LNCAP (cell line): ENCODE data around the gene UBE2G1.

Source experiments
- TF ChIP-seq, protein P1 (sequence below): fragments of 450-650 bp; IDR thresholded peaks from 2 replicates; pipeline ENCODE4 v1.5.1; 2017; ENCODE audit warnings: mild to moderate bottlenecking

UBE2G1 gene

DNA sequence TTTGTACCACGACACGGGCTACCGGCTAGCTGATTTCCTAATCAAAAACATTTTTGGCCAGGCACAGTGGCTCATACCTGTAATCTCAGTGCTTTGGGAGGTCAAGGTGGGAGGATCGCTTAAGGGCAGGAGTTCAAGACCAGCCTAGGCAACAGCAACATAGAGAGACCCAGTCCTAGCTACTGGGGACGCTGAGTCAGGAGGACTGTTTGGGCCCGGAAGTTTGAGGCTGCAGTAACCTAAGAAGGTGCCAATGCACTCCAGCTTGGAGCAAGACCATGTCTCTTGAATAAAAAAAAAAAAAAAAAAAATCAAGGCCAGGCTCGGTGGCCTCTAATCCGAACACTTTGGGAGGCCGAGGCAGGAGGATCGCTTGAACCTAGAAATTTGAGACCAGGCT is 49.8 kb downstream of the UBE2G1 start:
- TF ChIP-seq, protein P1, sequence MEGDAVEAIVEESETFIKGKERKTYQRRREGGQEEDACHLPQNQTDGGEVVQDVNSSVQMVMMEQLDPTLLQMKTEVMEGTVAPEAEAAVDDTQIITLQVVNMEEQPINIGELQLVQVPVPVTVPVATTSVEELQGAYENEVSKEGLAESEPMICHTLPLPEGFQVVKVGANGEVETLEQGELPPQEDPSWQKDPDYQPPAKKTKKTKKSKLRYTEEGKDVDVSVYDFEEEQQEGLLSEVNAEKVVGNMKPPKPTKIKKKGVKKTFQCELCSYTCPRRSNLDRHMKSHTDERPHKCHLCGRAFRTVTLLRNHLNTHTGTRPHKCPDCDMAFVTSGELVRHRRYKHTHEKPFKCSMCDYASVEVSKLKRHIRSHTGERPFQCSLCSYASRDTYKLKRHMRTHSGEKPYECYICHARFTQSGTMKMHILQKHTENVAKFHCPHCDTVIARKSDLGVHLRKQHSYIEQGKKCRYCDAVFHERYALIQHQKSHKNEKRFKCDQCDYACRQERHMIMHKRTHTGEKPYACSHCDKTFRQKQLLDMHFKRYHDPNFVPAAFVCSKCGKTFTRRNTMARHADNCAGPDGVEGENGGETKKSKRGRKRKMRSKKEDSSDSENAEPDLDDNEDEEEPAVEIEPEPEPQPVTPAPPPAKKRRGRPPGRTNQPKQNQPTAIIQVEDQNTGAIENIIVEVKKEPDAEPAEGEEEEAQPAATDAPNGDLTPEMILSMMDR, result no peak

DNA sequence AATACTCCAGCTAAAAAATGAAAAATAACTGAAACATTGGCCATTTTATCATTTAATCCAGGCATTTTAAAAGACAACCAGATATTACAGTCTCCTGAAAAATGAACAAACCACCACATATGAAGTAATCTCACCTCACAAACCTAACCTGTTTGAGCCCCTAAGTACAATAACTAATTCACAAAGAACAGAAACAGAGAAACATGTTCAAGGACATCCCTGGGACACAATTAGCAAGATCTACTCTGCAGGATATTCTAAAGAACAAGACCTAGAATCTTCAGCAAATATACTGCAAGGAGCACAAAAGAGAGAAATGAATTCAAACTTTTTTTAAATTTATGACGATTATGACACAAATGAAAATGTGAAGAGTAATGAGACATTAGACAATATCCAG is 51.9 kb downstream of the UBE2G1 start:
- TF ChIP-seq, protein P1, result no peak

DNA sequence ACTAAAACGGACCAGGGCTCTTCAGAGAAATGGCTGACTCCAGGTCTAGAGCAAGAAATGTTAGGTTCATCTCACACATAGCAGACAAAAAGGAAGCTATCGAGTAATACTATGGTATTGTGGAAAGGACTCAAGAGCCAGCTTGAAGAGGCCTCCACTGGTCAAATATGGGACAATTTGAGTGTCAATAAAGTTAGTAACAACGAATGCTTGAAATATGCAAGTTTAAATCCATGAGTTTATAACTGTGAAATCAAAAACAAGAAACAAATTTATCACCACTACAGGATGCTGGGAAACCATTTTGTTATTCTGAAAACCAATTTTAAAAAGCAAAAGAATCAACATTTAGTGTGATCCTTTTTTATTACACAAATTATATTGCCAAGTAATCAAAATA is 52.3 kb downstream of the UBE2G1 start:
- TF ChIP-seq, protein P1, result no peak

DNA sequence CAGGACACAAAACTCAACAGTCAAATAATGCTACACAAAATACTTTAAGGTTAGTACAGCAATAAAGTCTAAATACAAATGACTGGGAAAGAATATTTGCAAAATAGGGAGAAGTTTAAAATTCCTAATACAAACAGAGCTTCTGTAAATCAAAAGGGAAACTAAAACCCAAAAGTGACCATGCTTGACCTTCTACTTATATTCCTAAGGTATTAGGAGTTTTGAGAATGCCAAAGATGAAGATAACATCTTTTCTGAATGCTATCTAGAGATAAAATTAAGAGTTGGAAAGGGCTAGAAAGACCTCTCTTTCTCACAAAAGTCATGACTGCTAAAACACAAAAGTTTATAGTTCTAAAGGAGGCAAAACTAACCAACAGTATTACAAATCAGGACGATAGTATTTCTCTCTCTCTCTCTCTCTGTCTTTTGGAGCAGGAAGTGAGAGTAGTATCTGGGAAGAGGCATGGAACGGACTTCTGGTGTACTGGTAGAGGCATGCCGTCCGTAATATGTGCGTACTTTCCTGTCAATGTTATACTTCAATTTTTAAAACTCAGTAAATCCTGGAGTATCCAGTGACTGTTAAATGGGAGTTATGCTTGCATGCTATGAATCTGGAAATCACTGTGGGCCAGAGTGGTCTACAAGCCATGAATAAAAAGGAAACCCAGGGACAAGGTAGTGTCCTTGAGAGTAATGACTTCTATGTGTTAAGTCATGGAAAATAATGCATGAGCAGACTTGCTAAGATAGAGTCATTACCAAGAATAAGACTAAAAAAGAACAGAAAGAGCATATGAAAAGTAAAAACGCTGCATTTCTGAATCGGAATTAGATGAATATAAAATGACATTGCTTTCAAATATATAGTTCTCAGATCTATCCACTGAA is 53.0 kb downstream of the UBE2G1 start:
- TF ChIP-seq, protein P1, result no peak

DNA sequence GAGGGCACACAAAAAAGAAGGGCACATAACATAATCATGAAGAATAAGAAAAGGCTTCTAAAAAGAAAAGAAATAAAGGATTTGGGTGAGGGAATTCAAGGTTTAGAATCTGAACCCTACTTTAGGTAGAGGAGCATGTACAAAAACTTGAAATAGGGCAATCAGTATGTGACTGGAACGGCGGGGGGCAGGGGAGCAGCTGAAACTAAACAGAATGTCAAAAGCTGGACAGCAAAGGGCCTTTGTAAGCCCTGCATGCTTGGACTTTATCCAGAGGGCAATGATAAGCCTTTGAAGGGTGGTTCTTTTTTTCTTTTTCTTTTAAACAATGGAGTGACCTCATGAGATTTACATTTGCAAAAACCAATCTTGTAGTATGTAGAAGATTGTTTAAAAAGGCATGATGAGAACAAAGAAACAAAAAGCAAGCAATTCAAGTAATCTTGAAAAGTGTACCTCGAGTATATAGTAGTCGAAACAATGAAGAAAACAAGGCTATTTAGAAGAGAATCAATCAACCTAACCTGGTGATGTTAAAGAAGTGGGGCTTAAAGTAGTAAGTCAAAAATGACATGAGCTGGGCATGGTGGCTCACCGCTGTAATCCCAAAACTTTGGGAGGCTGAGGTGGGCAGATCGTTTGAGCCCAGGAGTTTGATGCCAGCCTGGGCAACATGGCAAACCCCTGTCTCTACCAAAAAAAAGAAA is 56.0 kb downstream of the UBE2G1 start:
- TF ChIP-seq, protein P1, result no peak

DNA sequence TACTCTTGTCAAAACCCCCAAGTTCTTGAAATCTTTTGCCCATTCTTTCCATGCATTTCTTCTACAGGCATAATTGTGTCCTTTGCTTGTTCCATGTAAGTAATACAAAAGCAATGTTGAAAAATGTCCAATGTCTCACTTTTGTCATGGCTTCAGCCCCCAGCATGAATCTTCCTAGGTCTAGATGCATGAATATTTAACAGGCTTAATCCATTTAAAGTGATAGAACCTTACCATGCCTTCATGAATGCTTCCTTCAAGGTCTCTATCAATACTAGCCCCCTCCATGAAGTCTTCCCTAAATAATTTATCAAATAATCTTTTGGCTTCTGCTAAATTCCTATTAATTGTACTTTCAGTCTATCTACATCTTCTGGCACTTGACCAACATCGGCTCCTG is 56.6 kb downstream of the UBE2G1 start:
- TF ChIP-seq, protein P1, result no peak

DNA sequence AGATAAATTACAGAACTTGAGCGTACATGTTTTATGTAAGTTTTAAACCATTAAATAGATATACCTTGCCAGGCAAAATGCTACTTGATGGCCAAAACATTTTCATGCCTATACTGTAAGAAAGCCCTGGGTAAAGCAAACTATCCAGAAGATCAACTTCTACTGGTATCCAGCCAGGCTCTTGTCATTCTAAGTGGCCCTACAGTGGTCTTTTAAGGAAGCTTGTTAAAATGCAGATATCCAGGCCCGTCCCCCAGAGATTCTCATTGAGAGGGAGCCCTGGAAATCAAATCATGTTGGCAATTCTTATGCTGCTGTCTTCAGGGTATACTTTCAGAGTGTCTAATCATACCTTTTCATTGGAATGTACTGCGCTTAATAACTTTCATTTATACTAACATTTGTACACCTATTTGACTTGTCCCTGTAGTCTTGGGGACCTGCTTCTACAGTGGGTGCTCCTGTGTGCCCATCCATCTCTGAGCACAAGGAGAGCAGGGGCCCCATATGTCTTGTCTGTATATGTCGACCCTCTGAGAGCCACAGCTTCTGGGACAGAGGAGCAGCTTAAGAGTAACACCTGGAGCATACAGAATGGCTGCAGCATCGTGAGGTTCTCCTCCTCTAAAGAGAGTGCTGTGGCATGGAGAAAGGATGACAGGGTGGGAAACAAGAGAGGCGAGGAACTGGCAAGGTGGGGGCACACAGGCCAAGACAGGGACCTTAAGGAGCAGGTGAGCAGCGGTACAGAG is 59.1 kb downstream of the UBE2G1 start:
- TF ChIP-seq, protein P1, result no peak
